ENCODE results near the gene FNDC3B. TPM values are rescaled to one million over a fixed set of nuclear protein-coding genes. Genes with fewer than 3 reads are reported as not detected.

FNDC3B gene
- total and polyA plus RNA-seq, 2 donors (not counting 3 experiments of a cell fraction or from before 2014, with no cell fraction given): 91.6 to 295 TPM

DNA sequence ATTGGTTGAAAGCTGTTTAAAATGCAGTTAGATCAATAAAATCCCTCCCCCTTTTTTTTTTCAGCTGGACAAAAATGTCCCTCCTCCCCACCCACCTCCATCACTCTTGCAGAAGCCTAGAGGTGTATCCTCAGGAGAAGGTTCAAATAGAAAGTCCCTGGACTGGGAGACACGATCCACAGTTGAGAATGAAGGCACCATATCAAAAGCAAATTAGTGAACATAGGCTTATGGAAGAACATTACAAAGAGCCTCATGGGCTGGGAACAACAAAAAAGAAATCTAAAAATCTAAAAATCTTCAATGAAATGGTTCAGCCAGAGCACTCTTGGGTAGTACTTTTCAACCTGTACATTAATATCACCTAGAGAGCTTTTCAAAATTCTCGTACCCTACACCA lies 362.7 kb downstream of the FNDC3B start:
- Histone ChIP-seq H3K36me3 (ENCODE audit: control insufficient read depth in 2 of 2, extremely low read depth in 1 of 2, insufficient read depth in 2 of 2, low read length in 2 of 2) (peaks cover 7 to 10% of the 10 kb centered on the region in 2 experiments), H3K27me3 (ENCODE audit: control insufficient read depth in 2 of 2, insufficient read depth in 2 of 2, low read length in 2 of 2) (no peaks in the 10 kb centered on the region), H3K79me2 (ENCODE audit: control insufficient read depth, insufficient read depth, low read length) (no peaks in the 10 kb centered on the region), H2AFZ (ENCODE audit: low read depth, low read length) (no peak overlapping the region), H3K9me1 (replicated peaks; ENCODE audit: control insufficient read depth, extremely low read depth, insufficient read depth, low read length) (no peaks in the 10 kb centered on the region), H3K9me3 (replicated peaks; ENCODE audit: control insufficient read depth, insufficient read depth, low read length) (no peaks in the 10 kb centered on the region), H3K27ac (ENCODE audit: insufficient read depth, low read depth, low read length) (no peak overlapping the region), H3K4me2 (ENCODE audit: insufficient read depth, low read length) (no peak overlapping the region), H4K20me1 (replicated peaks; ENCODE audit: control insufficient read depth, extremely low read depth, insufficient read depth, low read length) (no peaks in the 10 kb centered on the region), H3K4me1 (ENCODE audit: control insufficient read depth, extremely low read depth, insufficient read depth, low read length) (no peaks in the 10 kb centered on the region), H3K9ac (replicated peaks; ENCODE audit: extremely low read depth, insufficient read depth, low read length) (no peak overlapping the region), H3K4me3 (replicated peaks in 1 of 3; ENCODE audit: insufficient read depth in 1 of 3, low read depth in 1 of 3, low read length in 3 of 3) (no peak overlapping the region)
- FAIRE-seq (no peak), DNase-seq (ENCODE audit: low read depth, low spot score) (no peak)
- dilution Hi-C loops (cut with MboI; ENCODE audit: extremely low pct_ligation_motif_present, low sequenced_read_pairs): no loop called here
- intact Hi-C loops (cut with micrococcal nuclease): no loop called here
- TF ChIP-seq POLR2A (IDR thresholded peaks at IDR 0.05; ENCODE audit: low read depth, low read length): no peak
- TF ChIP-seq GATA2 (IDR thresholded peaks at IDR 0.05; ENCODE audit: insufficient read depth, insufficient read length, low read depth, low read length): no peak
- no peak for TF ChIP-seq MYC (IDR thresholded peaks at IDR 0.05; ENCODE audit: low read depth, low read length)
- TF ChIP-seq, protein P1, sequence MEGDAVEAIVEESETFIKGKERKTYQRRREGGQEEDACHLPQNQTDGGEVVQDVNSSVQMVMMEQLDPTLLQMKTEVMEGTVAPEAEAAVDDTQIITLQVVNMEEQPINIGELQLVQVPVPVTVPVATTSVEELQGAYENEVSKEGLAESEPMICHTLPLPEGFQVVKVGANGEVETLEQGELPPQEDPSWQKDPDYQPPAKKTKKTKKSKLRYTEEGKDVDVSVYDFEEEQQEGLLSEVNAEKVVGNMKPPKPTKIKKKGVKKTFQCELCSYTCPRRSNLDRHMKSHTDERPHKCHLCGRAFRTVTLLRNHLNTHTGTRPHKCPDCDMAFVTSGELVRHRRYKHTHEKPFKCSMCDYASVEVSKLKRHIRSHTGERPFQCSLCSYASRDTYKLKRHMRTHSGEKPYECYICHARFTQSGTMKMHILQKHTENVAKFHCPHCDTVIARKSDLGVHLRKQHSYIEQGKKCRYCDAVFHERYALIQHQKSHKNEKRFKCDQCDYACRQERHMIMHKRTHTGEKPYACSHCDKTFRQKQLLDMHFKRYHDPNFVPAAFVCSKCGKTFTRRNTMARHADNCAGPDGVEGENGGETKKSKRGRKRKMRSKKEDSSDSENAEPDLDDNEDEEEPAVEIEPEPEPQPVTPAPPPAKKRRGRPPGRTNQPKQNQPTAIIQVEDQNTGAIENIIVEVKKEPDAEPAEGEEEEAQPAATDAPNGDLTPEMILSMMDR (IDR thresholded peaks at IDR 0.05; ENCODE audit: extremely low read depth in 1 of 2, insufficient read depth in 1 of 2, low read depth in 1 of 2, low read length in 2 of 2): no peak
- TF ChIP-seq FOS (IDR thresholded peaks at IDR 0.05; ENCODE audit: borderline replicate concordance, insufficient read depth, low read length): no peak
- TF ChIP-seq, protein P2, sequence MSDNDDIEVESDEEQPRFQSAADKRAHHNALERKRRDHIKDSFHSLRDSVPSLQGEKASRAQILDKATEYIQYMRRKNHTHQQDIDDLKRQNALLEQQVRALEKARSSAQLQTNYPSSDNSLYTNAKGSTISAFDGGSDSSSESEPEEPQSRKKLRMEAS (IDR thresholded peaks at IDR 0.05; ENCODE audit: insufficient read depth, insufficient read length): no peak
- TF ChIP-seq EZH2 (IDR thresholded peaks at IDR 0.05; ENCODE audit: borderline replicate concordance, low read depth, low read length, severe bottlenecking): no peak
- no peak for TF ChIP-seq JUN (IDR thresholded peaks at IDR 0.05; ENCODE audit: borderline replicate concordance, insufficient read depth, insufficient read length, low read depth)
- TF ChIP-seq POLR2AphosphoS5 (IDR thresholded peaks at IDR 0.05; ENCODE audit: insufficient read depth, low read depth, low read length): no peak
- BruUV-seq (replicated peaks): no TSS peak
- ChIA-PET POLR2A (no interaction called here), CTCF (interaction anchor here (1.3 kb wide), 1 partner anchor 59 kb away, joined by 4 read pairs; no protein-coding TSS in a partner anchor)
